ENCODE data around the gene TCF12. TPM values are rescaled to one million over a fixed set of nuclear protein-coding genes. Genes with fewer than 3 reads are reported as not detected.

Gene TCF12
- polyA plus RNA-seq, 1 experiment, result 447 TPM

DNA sequence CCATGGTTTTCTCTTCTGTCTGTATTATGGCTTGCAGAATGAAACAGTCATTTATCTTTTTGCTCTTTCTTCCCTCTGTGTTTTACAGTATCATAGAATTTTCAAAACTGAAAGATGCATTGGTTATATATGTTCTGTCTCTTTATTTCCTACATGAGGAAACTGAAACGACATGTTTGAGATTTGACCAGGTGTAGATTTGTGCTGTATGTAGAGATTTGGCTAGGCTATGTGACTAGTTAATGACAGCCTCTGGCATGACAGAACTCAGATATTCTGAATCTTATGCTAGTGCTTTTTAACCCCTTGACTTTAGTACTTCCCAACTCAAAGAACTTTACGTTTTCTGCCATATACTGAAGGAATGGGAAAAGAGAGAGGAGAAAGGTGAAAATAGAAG is 151.0 kb downstream of the TCF12 start:
- TF ChIP-seq, protein P1, sequence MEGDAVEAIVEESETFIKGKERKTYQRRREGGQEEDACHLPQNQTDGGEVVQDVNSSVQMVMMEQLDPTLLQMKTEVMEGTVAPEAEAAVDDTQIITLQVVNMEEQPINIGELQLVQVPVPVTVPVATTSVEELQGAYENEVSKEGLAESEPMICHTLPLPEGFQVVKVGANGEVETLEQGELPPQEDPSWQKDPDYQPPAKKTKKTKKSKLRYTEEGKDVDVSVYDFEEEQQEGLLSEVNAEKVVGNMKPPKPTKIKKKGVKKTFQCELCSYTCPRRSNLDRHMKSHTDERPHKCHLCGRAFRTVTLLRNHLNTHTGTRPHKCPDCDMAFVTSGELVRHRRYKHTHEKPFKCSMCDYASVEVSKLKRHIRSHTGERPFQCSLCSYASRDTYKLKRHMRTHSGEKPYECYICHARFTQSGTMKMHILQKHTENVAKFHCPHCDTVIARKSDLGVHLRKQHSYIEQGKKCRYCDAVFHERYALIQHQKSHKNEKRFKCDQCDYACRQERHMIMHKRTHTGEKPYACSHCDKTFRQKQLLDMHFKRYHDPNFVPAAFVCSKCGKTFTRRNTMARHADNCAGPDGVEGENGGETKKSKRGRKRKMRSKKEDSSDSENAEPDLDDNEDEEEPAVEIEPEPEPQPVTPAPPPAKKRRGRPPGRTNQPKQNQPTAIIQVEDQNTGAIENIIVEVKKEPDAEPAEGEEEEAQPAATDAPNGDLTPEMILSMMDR (IDR thresholded peaks at IDR 0.05; ENCODE audit: low read depth, low read length), result no peak
- ChIA-PET POLR2A (no interaction called here), CTCF (interaction anchor here (1.0 kb wide), 1 partner anchor 45 kb away, joined by 4 read pairs; no protein-coding TSS in a partner anchor)
- no peak for DNase-seq (ENCODE audit: low read depth, low spot score)
- Histone ChIP-seq H3K4me3 (ENCODE audit: low read depth, low read length) (no peak overlapping the region), H3K27me3 (ENCODE audit: control insufficient read depth, insufficient read depth, low read length) (no peaks in the 10 kb centered on the region), H3K27ac (ENCODE audit: low read depth, low read length) (no peak overlapping the region), H3K9me3 (ENCODE audit: control insufficient read depth, insufficient read depth, low read length) (no peaks in the 10 kb centered on the region; the same call in 1 of the 2 replicates)

DNA sequence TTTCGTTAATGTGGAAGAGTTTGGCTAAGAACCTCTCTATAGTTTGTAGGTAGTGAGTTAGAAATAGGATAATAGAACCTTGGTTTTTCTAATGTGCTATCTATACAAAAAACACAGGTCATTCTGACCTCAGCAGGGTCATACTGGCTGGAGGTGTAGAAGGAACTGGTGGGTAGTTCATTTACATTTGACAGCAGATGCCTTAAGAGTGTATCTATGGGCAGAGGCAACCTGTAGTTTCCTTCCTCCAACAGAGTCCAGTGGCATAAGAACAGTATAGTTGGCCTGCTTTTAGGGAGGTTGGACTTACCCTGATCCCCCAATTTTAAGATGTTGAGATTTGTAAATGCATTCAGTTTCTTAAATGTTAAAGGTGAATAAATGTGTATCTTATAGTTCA is 152.2 kb downstream of the TCF12 start:
- TF ChIP-seq, protein P1 (IDR thresholded peaks at IDR 0.05; ENCODE audit: low read depth, low read length), result no peak; the same call in 1 of the 2 replicates
- H3K27me3 ChIP-seq (ENCODE audit: control insufficient read depth, insufficient read depth, low read length), result no peaks in the 10 kb centered on the region
- no peak overlapping the region for H3K4me3 ChIP-seq (ENCODE audit: low read depth, low read length)
- ChIA-PET CTCF (no interaction called here), POLR2A (no interaction called here)
- H3K9me3 ChIP-seq (ENCODE audit: control insufficient read depth, insufficient read depth, low read length), result no peaks in the 10 kb centered on the region; the same call in 1 of the 2 replicates
- no peak overlapping the region for H3K27ac ChIP-seq (ENCODE audit: low read depth, low read length)
- DNase-seq (ENCODE audit: low read depth, low spot score), result no peak

DNA sequence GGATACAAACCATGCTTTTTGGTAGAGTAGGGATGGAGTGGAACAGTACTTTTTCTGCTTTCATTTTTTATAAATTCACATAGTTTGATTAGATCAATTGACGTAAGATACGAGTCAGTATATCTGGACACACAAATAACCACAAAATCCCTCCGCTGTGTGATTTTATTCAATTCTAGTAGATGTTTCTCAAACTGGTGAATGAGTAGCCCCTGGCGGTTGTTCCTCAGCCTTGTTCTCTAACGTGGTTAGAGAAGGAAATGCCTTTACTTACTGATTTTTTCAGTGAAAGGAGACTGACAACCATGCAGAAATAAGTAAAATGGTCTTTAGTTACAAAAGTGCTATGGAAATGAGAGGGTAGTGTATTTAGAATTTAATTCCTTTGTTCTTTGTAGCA is 161.0 kb downstream of the TCF12 start:
- POLR2A ChIA-PET, result no interaction called here
- no peak overlapping the region for H3K4me3 ChIP-seq (ENCODE audit: low read depth, low read length)
- no peaks in the 10 kb centered on the region for H3K9me3 ChIP-seq (ENCODE audit: control insufficient read depth, insufficient read depth, low read length)
- DNase-seq (ENCODE audit: low read depth, low spot score), result no peak
- H3K27ac ChIP-seq (ENCODE audit: low read depth, low read length), result no peak overlapping the region
- TF ChIP-seq, protein P1 (IDR thresholded peaks at IDR 0.05; ENCODE audit: low read depth, low read length), result no peak
- CTCF ChIA-PET, result interaction anchor here (1.0 kb wide), 1 partner anchor 13 kb away, joined by 3 read pairs; no protein-coding TSS in a partner anchor
- H3K27me3 ChIP-seq (ENCODE audit: control insufficient read depth, insufficient read depth, low read length), result no peaks in the 10 kb centered on the region

DNA sequence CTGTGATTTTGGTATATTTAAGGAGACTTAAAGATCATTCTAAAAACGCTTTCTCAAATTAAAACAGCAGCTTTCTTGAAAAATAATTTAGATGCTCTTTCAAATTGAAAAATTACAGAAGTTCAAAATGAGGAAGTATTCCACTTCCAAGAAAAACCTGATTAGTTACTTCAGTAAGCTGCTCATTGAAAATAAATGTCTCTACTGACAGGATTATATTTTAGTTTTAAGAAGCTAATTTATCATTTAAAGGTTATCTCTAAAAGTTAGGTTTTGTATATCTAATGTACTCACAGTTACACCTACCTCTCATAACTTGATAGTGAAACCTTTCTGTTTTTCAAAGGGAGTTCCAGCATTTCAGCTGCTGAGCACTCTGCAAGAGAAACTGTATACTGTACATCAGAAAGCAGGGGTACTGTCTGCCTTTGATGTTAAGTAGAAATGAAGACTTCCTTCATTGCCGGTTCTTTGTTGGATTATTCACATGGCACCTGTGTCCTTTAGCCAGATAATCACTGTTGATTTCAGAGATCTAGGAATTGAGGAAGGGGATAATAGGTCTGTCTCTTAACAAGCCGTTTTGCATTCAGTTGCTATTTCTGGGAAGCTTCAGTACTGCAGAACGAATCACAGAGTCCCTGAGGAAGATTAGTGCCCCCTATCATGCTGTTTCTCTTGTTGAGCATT is 161.6 kb downstream of the TCF12 start:
- no peak for DNase-seq (ENCODE audit: low read depth, low spot score)
- POLR2A ChIA-PET, result no interaction called here

More for the DNA sequence above, 161.6 kb downstream of the TCF12 start:
- Histone ChIP-seq H3K27me3 (ENCODE audit: control insufficient read depth, insufficient read depth, low read length) (no peaks in the 10 kb centered on the region), H3K9me3 (ENCODE audit: control insufficient read depth, insufficient read depth, low read length) (no peaks in the 10 kb centered on the region), H3K4me3 (ENCODE audit: low read depth, low read length) (no peak overlapping the region), H3K27ac (ENCODE audit: low read depth, low read length) (no peak overlapping the region)
- CTCF ChIA-PET, result no interaction called here
- TF ChIP-seq, protein P1 (IDR thresholded peaks at IDR 0.05; ENCODE audit: low read depth, low read length), result no peak

All from AG04450 (cell line).